IPS DF 4.7 (cell line): ENCODE data around the gene PFKFB3.

Experiments
- DNase-seq: peaks from one replicate; pipeline ENCODE4 v3.0.0-alpha.2; 2013; ENCODE audit warnings: low spot score; ENCODE audit errors: extremely low read depth

PFKFB3 gene

DNA sequence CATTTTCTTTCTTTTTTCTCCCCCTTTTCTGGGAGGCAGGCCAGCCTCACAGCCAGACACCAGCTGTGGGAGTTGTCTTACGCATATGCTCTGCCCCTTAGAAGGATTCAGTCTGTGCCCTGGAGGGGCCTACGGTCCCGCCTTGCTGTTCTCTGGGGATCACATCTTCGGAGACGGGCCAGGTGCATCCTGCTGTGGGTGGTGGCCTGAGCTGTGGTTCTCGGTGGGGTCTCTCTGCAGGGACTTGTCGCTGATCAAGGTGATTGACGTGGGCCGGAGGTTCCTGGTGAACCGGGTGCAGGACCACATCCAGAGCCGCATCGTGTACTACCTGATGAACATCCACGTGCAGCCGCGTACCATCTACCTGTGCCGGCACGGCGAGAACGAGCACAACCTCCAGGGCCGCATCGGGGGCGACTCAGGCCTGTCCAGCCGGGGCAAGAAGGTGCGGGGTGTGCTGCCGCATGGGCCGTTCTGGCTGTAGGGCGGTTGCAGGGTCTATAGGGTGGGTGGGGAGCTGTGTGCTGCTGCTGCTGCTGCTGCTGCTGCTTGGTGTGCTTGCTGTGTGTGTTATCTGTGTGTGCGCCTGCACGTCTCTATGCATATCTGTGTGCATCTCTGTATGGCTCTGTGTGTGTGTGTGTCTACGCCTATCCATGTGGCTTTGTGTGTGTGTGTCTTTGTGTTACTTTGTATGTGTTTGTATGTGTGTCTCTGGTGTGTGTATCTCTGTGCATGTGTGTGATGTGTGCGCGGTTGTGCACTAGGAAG is 17.9 kb downstream of the PFKFB3 start:
- DNase-seq = no peak

DNA sequence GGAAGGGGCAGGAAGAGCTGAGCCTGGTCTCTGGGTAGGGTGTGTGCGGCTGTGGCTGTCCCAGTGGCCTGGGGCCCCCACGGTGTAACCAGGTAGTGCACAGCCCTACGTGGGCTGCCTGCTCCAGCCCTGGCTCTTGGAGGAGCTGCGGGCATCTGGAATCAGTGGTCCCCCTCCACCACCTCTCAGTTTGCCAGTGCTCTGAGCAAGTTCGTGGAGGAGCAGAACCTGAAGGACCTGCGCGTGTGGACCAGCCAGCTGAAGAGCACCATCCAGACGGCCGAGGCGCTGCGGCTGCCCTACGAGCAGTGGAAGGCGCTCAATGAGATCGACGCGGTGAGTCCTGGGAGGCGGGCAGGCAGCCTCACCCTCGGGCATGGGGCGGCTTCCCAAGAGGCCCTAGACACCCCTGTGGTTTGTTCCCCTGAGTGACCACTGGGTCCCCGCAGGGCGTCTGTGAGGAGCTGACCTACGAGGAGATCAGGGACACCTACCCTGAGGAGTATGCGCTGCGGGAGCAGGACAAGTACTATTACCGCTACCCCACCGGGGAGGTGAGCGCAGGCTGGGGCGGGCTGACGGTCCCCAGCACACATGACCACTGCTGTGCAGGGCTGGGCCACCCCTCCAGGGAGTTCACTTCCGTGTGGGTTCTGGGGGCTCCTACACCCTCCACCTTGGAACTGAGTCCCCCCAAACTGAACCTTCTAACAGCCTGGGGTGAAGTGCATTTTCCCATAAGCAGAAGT is 18.6 kb downstream of the PFKFB3 start:
- no peak for DNase-seq

DNA sequence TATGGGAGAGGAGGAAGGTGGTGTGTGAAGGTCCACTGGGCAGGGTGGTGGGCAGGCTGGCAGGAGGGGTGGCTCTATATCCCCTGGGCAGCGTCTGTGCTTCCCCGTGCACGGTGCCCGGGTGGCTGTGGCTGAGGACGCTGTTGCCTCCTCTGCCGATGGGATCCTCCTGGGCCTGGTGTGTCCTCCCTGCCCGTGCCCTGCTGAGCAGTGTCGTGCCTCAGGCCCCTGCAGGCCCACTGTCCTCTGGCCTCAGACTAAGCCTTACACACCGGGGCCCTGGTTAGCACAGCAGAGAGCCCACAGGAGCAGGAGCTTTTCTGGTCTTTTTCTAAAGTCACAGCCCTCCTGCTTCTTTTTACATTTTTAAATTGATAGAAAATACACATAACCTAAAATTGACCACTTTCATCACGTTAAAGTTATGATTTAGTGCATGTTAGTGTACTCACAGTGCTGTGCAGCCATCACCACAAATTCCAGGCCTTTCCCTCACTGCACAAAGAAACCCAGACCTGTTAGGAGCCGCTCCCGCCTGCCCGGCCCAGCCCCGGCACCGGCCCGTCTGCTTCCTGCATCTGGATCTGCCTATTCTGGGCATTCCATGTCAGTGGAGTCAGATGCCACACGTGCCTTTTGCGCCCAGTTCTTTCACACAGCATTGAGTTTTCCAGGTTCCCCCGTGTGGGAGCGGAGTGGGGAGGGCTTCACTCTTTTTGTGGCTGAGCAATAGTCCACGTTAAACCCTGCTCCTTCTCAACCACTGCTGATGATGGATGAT is 19.4 kb downstream of the PFKFB3 start:
- DNase-seq = no peak

DNA sequence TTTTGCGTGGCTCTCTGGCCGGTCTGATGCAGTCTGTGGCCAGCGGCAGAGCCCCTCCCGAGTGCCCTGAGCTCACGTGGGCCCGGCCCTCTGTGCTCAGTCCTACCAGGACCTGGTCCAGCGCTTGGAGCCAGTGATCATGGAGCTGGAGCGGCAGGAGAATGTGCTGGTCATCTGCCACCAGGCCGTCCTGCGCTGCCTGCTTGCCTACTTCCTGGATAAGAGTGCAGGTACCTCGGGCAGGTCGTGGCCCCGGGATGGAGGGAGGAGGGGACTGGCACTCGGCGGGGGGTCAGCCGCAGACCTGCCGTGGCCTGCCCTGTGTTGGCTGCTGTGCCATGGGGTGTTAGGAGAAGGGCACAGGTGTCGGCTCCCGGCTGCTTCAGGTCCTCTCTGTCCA is 20.0 kb downstream of the PFKFB3 start:
- no peak for DNase-seq

DNA sequence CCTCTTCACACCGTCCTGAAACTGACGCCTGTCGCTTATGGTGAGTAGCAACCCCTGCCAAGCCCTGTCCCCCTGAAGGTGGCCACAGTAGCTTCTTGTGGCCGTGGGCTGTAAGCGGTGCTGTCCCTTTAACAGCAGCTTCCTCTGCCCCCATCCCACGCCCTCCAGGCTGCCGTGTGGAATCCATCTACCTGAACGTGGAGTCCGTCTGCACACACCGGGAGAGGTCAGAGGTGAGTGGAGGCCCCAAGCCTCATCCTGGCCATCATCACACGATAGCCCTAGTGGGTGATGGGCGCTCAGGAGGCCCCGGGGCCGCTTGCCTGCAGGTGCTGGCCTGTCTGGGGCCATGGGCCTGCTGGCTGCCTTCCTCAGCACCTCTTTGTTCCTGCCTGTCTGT is 21.2 kb downstream of the PFKFB3 start:
- no peak for DNase-seq

DNA sequence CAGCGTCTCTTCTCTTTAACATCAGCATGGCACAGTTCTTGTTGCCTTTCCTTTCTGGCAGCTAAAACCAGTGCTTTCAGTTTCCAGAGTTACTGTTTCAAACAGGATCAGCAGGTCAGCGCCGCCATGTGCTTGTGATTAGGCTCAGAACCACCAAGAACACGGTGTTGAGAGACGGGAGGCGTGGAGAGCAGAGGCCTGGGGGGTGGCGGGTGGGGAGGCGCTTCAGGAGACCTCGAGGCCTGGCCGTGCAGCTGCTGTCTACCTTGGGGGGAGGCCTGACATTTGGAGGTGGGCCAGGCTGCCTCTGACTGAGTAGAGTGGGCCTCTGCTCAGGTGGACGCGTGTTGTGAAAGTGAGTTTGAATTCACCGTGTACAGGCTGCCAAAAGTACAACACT is 22.0 kb downstream of the PFKFB3 start:
- DNase-seq = no peak

DNA sequence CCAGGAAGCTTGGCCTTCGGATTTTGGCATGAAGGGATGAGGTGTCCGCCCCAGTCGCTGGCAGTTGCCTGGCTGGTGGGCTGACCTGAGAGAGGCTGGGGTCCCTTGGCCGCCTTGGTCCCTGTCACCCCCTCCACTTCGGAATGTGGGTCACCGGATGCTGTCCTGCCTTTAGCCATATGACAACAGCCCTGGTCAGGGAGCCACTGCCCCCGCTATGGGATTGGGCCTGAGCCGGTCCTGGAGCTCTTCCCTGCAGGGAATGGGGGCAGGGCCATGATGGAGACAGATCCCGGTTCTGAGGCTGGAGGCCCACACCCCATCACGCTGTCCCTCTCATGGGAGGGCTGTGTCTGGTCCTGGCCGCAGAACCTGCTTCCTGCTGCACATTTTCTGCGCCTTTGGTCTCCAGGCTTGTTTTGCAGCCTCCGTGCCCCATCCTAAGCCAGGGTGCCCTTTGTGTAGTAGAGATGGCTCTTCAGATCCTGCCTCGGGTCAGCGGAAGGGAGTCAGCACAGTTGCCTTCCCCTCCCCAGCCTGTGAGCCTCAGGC is 22.6 kb downstream of the PFKFB3 start:
- no peak for DNase-seq

DNA sequence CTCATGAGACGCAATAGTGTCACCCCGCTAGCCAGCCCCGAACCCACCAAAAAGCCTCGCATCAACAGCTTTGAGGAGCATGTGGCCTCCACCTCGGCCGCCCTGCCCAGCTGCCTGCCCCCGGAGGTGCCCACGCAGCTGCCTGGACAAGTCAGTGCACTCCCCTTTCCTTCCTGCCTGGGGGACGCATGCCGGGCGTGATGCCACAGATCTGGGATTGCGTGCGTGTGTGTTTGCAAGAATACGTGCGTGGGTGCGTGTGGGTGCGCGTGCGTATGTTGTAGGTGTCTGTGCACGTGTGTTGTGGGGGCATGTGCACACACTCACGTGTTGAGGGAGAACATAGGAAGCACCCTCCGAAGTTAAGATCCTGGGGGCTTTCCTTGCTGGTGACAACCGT is 23.5 kb downstream of the PFKFB3 start:
- DNase-seq = no peak

DNA sequence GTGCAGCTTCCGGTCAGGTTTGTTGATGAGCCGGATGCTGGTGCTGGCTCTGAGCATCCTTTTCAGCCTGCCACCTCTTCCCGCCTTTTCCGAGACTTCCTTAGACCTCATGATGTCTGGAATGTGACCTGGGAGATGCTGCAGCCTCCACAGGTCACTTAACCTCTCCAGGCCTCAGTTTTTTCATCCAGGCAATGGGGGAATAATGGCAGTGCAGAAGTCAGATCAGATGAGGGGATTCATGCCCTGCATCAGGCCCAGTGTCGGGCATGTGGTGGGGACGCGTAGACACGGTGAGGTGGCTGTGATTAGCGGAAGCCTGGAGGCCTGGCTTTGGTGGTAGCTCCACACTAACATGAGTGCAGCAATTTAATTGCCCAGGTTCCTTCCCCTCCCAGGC is 24.6 kb downstream of the PFKFB3 start:
- DNase-seq = no peak

DNA sequence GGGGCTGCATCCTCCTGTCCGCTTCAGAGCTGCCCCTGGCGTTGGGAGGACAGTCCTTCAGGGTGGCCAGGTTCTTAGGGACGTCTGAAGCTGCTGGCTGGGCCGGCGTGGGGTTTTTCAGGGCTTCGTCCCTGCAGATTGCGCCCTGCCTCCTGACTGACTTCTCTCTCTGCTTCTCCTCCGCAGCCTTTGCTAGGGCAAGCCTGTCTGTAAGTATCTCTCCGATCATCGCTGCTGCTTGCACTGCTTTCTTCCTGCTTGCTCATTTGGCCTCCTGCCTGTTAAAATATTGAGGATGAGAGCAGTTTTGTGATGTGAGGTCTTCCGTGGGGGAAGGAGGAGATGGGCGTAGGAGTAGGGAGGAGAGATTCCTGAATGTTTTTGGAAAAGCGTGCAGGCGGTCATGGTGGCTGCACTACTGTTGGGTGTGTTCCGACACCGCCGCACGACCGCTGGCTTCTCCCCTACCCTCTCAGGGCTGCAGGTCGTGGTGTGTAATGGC is 25.3 kb downstream of the PFKFB3 start:
- DNase-seq = no peak

DNA sequence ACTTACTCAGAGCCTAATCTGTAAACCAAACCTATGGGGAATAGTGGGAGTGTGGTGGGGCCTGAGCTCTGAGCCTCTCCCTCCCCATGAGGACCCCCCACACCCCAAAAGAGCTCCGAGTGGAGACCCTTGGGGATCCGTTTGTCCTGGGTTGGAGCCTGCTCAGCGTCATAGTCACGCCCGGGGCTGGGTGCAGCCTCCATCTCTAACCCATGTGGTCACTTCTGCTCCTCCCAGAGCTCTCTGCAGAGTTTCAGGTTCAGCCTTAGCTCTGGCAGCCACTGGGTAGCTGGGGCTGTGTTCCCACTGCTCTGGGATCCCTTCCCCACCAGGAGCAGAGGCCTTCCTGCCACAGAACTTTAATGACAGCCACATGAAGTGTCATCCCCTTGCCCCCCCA is 25.9 kb downstream of the PFKFB3 start:
- DNase-seq = no peak

DNA sequence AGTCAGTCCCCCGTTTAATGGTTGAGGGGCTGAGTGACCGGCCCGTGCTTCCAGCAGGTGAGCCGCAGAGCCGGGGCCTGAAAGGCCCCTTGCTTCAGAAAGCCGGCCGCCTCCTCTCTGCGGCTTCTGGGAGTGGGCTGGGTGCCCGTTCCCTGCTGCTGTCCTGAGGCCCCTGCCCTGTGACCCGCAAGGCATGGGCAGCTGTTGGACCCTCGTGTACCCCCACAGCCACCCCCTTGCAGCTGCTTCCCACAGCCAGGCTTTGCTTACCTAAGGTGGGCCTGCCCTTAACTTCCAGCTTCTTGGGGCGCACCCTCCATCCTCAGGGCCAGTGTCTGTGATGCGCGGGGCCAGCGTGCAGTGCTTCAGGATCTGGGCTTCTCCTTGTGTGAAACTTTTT is 26.6 kb downstream of the PFKFB3 start:
- no peak for DNase-seq

DNA sequence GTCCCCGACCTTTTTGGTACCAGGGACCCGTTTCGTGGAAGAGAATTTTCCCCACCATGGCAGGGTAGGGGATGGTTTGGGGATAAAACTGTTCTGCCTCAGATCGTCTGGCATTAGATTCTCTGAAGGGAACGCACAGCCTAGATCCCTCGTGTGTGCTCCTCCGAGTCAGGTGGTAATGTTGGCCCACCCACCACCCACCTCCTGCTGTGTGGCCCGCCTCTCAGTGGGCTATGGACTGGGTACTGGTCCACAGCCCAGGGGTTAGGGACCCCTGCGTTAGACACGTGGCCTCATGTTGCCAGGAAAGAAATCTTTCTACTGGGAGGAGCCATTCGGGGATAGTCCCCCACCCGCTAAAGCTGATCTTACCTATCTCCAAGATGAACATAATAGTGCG is 27.0 kb downstream of the PFKFB3 start:
- no peak for DNase-seq

DNA sequence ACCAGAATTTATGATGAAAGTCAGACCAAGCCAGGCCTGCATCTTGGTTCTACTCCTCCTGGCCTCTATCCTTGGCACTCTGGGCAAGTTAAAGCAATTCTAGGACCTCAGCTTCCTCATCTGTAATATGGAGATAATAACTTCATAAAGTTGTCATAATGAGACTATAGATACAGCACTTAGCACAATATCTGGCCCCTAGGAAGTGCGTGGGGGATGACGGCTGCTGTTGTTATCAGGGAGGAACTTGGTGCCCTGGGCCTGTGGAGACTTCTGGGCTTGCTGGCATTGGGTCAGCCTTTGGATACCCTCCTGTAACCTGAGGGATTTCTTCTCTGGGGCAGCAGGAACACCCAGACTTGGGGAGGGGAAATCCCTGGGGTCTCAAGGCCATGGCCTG is 27.6 kb downstream of the PFKFB3 start:
- DNase-seq = no peak

DNA sequence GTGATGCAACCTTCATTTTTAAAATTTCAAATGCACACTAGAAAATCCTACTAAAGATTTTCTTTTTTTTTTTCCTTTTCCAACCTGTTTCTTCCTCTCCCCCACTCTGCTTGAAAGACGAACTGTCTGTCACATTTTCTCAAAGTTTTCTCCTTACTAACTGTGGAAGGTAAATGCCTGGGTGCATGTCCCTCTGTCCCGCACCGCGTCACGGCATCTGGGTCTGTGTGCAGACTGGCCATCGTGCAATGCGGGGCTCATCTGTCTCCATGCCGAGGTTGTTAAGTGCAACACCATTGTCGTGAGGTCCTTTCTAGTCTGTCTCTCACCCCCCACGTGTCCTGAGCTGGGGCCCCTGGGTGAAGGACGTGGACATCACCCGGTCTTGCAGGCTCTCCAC is 28.4 kb downstream of the PFKFB3 start:
- DNase-seq = no peak

DNA sequence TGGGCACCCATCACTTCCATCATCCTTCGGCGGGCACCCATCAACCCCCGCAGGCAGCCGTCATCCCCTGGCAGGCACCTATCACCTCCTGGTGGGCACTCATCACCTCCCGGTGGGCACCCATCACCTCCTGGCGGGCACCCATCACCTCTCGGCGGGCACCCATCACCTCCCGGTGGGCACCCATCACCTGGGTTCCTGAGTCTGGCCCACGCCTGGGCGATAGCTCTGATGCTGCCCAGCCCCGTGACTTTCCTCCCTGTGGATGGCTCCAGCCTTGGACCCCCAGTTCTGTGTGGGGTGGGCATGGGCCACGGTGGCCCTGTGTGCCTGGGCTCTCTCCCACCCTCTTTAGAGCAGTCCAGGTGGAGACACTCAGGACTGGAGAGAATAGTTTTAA is 29.0 kb downstream of the PFKFB3 start:
- no peak for DNase-seq

DNA sequence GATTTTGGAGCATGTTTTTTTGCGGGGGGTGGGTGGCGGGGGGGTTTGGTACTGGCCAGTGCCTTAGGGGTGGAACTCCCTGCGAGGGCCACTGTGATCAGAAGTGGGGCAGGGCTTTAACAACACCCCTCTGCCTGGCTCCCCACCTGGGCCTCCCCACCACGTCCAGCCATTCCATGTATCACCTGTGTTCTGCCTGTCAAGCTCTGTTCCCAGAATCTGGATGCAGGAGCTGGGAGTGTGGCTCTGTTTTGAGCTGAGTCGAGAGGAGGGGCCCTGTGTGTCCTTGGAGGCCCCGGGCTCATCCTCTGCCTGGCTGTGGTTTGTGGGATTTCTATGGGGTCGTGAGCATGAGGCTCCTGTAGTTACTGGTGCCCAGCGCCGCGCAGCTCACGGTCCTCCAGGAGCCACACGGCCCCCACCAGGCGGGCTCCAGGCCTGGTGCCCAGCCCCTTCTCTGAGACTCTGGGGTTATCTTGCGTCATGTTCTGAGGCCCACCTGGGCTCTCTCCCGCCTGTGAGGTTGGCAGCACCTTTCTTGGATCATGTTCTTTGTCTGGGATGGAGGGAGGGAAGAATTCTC is 29.6 kb downstream of the PFKFB3 start:
- no peak for DNase-seq

DNA sequence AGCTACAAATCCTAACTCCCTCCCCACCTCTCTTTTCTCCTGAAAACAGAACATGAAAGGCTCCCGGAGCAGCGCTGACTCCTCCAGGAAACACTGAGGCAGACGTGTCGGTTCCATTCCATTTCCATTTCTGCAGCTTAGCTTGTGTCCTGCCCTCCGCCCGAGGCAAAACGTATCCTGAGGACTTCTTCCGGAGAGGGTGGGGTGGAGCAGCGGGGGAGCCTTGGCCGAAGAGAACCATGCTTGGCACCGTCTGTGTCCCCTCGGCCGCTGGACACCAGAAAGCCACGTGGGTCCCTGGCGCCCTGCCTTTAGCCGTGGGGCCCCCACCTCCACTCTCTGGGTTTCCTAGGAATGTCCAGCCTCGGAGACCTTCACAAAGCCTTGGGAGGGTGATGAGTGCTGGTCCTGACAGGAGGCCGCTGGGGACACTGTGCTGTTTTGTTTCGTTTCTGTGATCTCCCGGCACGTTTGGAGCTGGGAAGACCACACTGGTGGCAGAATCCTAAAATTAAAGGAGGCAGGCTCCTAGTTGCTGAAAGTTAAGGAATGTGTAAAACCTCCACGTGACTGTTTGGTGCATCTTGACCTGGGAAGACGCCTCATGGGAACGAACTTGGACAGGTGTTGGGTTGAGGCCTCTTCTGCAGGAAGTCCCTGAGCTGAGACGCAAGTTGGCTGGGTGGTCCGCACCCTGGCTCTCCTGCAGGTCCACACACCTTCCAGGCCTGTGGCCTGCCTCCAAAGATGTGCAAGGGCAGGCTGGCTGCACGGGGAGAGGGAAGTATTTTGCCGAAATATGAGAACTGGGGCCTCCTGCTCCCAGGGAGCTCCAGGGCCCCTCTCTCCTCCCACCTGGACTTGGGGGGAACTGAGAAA is 30.4 kb downstream of the PFKFB3 start:
- no peak for DNase-seq

DNA sequence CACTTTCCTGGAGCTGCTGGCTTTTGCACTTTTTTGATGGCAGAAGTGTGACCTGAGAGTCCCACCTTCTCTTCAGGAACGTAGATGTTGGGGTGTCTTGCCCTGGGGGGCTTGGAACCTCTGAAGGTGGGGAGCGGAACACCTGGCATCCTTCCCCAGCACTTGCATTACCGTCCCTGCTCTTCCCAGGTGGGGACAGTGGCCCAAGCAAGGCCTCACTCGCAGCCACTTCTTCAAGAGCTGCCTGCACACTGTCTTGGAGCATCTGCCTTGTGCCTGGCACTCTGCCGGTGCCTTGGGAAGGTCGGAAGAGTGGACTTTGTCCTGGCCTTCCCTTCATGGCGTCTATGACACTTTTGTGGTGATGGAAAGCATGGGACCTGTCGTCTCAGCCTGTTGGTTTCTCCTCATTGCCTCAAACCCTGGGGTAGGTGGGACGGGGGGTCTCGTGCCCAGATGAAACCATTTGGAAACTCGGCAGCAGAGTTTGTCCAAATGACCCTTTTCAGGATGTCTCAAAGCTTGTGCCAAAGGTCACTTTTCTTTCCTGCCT is 31.1 kb downstream of the PFKFB3 start:
- DNase-seq = no peak

DNA sequence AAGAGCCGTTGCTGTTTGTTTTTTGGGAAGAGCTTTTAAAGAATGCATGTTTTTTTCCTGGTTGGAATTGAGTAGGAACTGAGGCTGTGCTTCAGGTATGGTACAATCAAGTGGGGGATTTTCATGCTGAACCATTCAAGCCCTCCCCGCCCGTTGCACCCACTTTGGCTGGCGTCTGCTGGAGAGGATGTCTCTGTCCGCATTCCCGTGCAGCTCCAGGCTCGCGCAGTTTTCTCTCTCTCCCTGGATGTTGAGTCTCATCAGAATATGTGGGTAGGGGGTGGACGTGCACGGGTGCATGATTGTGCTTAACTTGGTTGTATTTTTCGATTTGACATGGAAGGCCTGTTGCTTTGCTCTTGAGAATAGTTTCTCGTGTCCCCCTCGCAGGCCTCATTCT is 31.6 kb downstream of the PFKFB3 start:
- no peak for DNase-seq
